ACHN (cell line): ENCODE results near the gene SEMA4G.
"Not testable (repeated sequence)": the region's sequence is repeated elsewhere in the genome, so short reads cannot be mapped to it uniquely, and the experiment has no call there.

Experiments
- DNase-seq: peaks from one replicate; pipeline ENCODE4 v3.0.0-alpha.2; 2015
- in situ Hi-C: cut with HindIII; loops from 2 replicates; pipeline ENCODE4 v1.10.0; 2017; ENCODE audit warnings: low sequenced_read_pairs, low pct_ligation_motif_present, low pct_unique_long_range_greater_than_20kb

The SEMA4G gene

GRCh38 chr10:100970076-100970913 is 991 bp downstream of the SEMA4G start:
- peak; percentile 30 for DNase-seq
- in situ Hi-C loops: no loop called here

GRCh38 chr10:100970914-100971811 is 1.9 kb downstream of the SEMA4G start:
- DNase-seq: peak; percentile 72
- in situ Hi-C loops: no loop called here

GRCh38 chr10:100972115-100972903 is 3.0 kb downstream of the SEMA4G start:
- in situ Hi-C loops: no loop called here
- no peak for DNase-seq

- in situ Hi-C loops: no loop called here
- DNase-seq: no peak
Observed at GRCh38 chr10:100972904-100973535, 3.7 kb downstream of the SEMA4G start.

- DNase-seq, in situ Hi-C loops: not testable (repeated sequence)
Observed at GRCh38 chr10:100975397-100975796, 6.1 kb downstream of the SEMA4G start.

- DNase-seq: no peak
- in situ Hi-C loops: no loop called here
Observed at GRCh38 chr10:100976906-100977305, 7.6 kb downstream of the SEMA4G start.

- in situ Hi-C loops: no loop called here
- DNase-seq: no peak
Observed at GRCh38 chr10:100977436-100977835, 8.1 kb downstream of the SEMA4G start.

- DNase-seq: no peak
- in situ Hi-C loops: no loop called here
Observed at GRCh38 chr10:100978121-100978900, 9.0 kb downstream of the SEMA4G start.

GRCh38 chr10:100978901-100979195 is 9.5 kb downstream of the SEMA4G start:
- in situ Hi-C loops: no loop called here
- no peak for DNase-seq

- no peak for DNase-seq
- in situ Hi-C loops: no loop called here
Observed at GRCh38 chr10:100979791-100980272, 10.5 kb downstream of the SEMA4G start.

GRCh38 chr10:100980311-100980710 is 11.0 kb downstream of the SEMA4G start:
- in situ Hi-C loops: no loop called here
- no peak for DNase-seq

GRCh38 chr10:100980711-100981110 is 11.4 kb downstream of the SEMA4G start:
- in situ Hi-C loops: no loop called here
- no peak for DNase-seq

- DNase-seq: no peak
- in situ Hi-C loops: no loop called here
Observed at GRCh38 chr10:100981178-100981772, 12.0 kb downstream of the SEMA4G start.

GRCh38 chr10:100982916-100983830 is 13.9 kb downstream of the SEMA4G start:
- no peak for DNase-seq

GRCh38 chr10:100983868-100984671 is 14.8 kb downstream of the SEMA4G start:
- in situ Hi-C loops: no loop called here
- DNase-seq: no peak

More at GRCh38 chr10:100982916-100983830, 13.9 kb downstream of the SEMA4G start:
- in situ Hi-C loops: no loop called here
